GM12878 (cell line): ENCODE data around the gene PRDM16. TPM values are rescaled to one million over a fixed set of nuclear protein-coding genes. Genes with fewer than 3 reads are reported as not detected.

Experiments used
- ATAC-seq: fragments of 200-7000 bp; cut with Tn5 transposase; 3 replicates; pipeline ENCODE4 v1.9.1; 2020; ENCODE audit warnings: mild to moderate bottlenecking, moderate library complexity
- BruUV-seq: library from RNA; stranded (reverse); fragments of 400-500 nt; replicated peaks from 2 replicates; lab custom pipeline; 2021; lab: Mats Ljungman, UMichigan
- CTCF ChIA-PET: fragments of 300-600 bp; sonication (Branson Sonifier 250); formaldehyde crosslinking; extraction: SDS; loops from one replicate; lab custom pipeline; 2021; ENCODE audit warnings: inconsistent platforms; lab: Yijun Ruan, JAX
- POLR2A ChIA-PET: fragments of 350-600 bp; formaldehyde crosslinking; extraction: SDS; loops from one replicate; lab custom pipeline; 2021; ENCODE audit warnings: inconsistent platforms; lab: Charles Lee
- RAD21 ChIA-PET: fragments of 300-600 bp; sonication (Branson Sonifier 250); formaldehyde crosslinking; loops from one replicate; lab custom pipeline; 2023; ENCODE audit warnings: antibody characterized with exemption; ENCODE audit not compliant: unreplicated experiment; lab: Charles Lee
- SMC1A ChIA-PET: fragments of 300-600 bp; sonication (Branson Sonifier 250); formaldehyde crosslinking; loops from one replicate; lab custom pipeline; 2023; ENCODE audit not compliant: unreplicated experiment, uncharacterized antibody; lab: Charles Lee
- DNase-seq: peaks from one replicate; pipeline ENCODE4 v3.0.0-alpha.2; 2011; ENCODE audit warnings: low read depth, low spot score
- FAIRE-seq: peaks from 3 replicates; lab custom pipeline; 2011; peaks lifted over from hg19 to GRCh38; lab: Jason Lieb, UNC
- H2AFZ ChIP-seq: 2 replicates; pipeline ENCODE4 v1.6.0; 2011; ENCODE audit warnings: low read depth, low read length, control low read depth; ENCODE audit not compliant: control insufficient read depth
- H3K27ac ChIP-seq: 2 replicates; pipeline ENCODE4 v1.5.1; 2011; ENCODE audit warnings: control low read depth; ENCODE audit not compliant: control insufficient read depth, insufficient read depth
- H3K27me3 ChIP-seq, 2 experiments: replicated peaks in 1 of 2; 2 replicates each; pipeline versions ENCODE4 v1.6.0 to v1.6.1; 2011; ENCODE audit warnings: low read length in 1 of 2; ENCODE audit not compliant: control insufficient read depth in 2 of 2, insufficient read depth in 2 of 2
- H3K36me3 ChIP-seq, 2 experiments: 2 replicates each; pipeline ENCODE4 v1.5.1; 2011; ENCODE audit warnings: low read length in 1 of 2; ENCODE audit not compliant: control insufficient read depth in 2 of 2, insufficient read depth in 2 of 2
- H3K4me1 ChIP-seq: 2 replicates; pipeline ENCODE4 v1.6.1; 2011; ENCODE audit warnings: mild to moderate bottlenecking, low read length, moderate library complexity, mixed read lengths; ENCODE audit not compliant: control insufficient read depth, insufficient read depth
- H3K4me2 ChIP-seq: 2 replicates; pipeline ENCODE4 v1.6.0; 2011; ENCODE audit warnings: control low read depth; ENCODE audit not compliant: control insufficient read depth, insufficient read depth
- H3K4me3 ChIP-seq: fragments of 200-600 bp; sonication (generic); 2 replicates; pipeline ENCODE4 v1.5.1; 2016
- H3K79me2 ChIP-seq: 2 replicates; pipeline ENCODE4 v1.6.0; 2011; ENCODE audit warnings: low read length; ENCODE audit not compliant: control insufficient read depth, insufficient read depth
- H3K9ac ChIP-seq: 2 replicates; pipeline ENCODE4 v1.8.0; 2011; ENCODE audit warnings: low read length, control low read depth, mixed read lengths; ENCODE audit not compliant: control insufficient read depth, insufficient read depth
- H3K9me3 ChIP-seq: replicated peaks from 3 replicates; pipeline ENCODE4 v1.5.1; 2011; ENCODE audit warnings: mild to moderate bottlenecking, low read length; ENCODE audit not compliant: control insufficient read depth, insufficient read depth
- H4K20me1 ChIP-seq: 2 replicates; pipeline ENCODE4 v1.6.0; 2011; ENCODE audit not compliant: control insufficient read depth, insufficient read depth
- ATF2 ChIP-seq: IDR thresholded peaks from 2 replicates; pipeline ENCODE4 v1.6.1; 2012; ENCODE audit warnings: low read length, inconsistent platforms
- E2F4 ChIP-seq: IDR thresholded peaks from 2 replicates; pipeline ENCODE4 v1.6.1; 2012; ENCODE audit warnings: low read depth, low read length, improper control_type of control experiment
- FOXK2 ChIP-seq: fragments of 450-650 bp; IDR thresholded peaks from 2 replicates; pipeline ENCODE4 v1.6.1; 2017; ENCODE audit warnings: mild to moderate bottlenecking, moderate library complexity
- KDM1A ChIP-seq: fragments of 200-600 bp; sonication (generic); IDR thresholded peaks from 2 replicates; pipeline ENCODE4 v1.6.1; 2016; ENCODE audit warnings: borderline replicate concordance
- MEF2A ChIP-seq: IDR thresholded peaks from 2 replicates; pipeline ENCODE4 v1.6.1; 2011; ENCODE audit warnings: low read depth, mild to moderate bottlenecking, low read length, moderate library complexity; ENCODE audit not compliant: insufficient read depth
- RAD21 ChIP-seq: IDR thresholded peaks from 2 replicates; pipeline ENCODE4 v1.6.1; 2011; ENCODE audit warnings: mild to moderate bottlenecking, low read depth, low read length, moderate library complexity; ENCODE audit not compliant: insufficient read depth
- RAD51 ChIP-seq: fragments of 450-650 bp; IDR thresholded peaks from 2 replicates; pipeline ENCODE4 v1.6.1; 2016; ENCODE audit warnings: moderate library complexity, mild to moderate bottlenecking, inconsistent platforms
- SMAD1 ChIP-seq: fragments of 450-650 bp; IDR thresholded peaks from 2 replicates; pipeline ENCODE4 v1.6.1; 2018; ENCODE audit warnings: mild to moderate bottlenecking, low read depth; ENCODE audit not compliant: partially characterized antibody
- SREBF2 ChIP-seq: IDR thresholded peaks from 2 replicates; pipeline ENCODE4 v1.6.1; 2012; ENCODE audit warnings: mild to moderate bottlenecking, low read length
- TBL1XR1 ChIP-seq: IDR thresholded peaks from 2 replicates; pipeline ENCODE4 v1.6.1; 2012; ENCODE audit warnings: low read depth, low read length, improper control_type of control experiment
- TCF12 ChIP-seq: IDR thresholded peaks from 2 replicates; pipeline ENCODE4 v1.6.1; 2011; ENCODE audit warnings: low read depth, mild to moderate bottlenecking, low read length
- YBX1 ChIP-seq: fragments of 450-650 bp; IDR thresholded peaks from 2 replicates; pipeline ENCODE4 v1.6.1; 2016; ENCODE audit warnings: antibody characterized with exemption
- ZBTB11 ChIP-seq: fragments of 450-650 bp; formaldehyde crosslinking; IDR thresholded peaks from 2 replicates; pipeline ENCODE4 v1.5.0; 2022; ENCODE audit warnings: mild to moderate bottlenecking, missing genetic modification characterization
- ZNF274 ChIP-seq: IDR thresholded peaks from one replicate; pipeline ENCODE4 v1.8.0; 2011; ENCODE audit not compliant: insufficient read length, insufficient read depth
- WGBS: methylation state at CpG from one replicate; pipeline ENCODE4 v1.1.6; 2016; ENCODE audit warnings: low lambda C conversion rate; ENCODE audit not compliant: insufficient replicate concordance, insufficient coverage; ENCODE audit errors: missing lambda C conversion rate; 5-methylcytosine and 5-hydroxymethylcytosine counted together
- in situ Hi-C: fragments of 300-500 bp; cut with MboI; formaldehyde crosslinking; loops from 9 replicates; pipeline ENCODE4 v1.14.3; 2018; ENCODE audit warnings: mixed read lengths
- intact Hi-C: fragments of 100-400 bp; cut with micrococcal nuclease; formaldehyde crosslinking; loops from one replicate; pipeline ENCODE4 v1.14.2; 2022; ENCODE audit not compliant: unreplicated experiment
- polyA plus RNA-seq, 11 experiments: library from polyadenylated mRNA; depleted of rRNA in 4 of 11; unstranded in 6 of 11; stranded (reverse) in 5 of 11; fragments of >200 nt; fragmentation: Nextera tagmentation in 4 of 11; fragmentation: Illumina TruSeq in 1 of 11; extraction: Ambion mirVana in 4 of 11; extraction: Trizol in 1 of 11; gene quantifications; 1 replicate in 1 of 11; 2 replicates in 10 of 11; pipeline versions ENCODE4 v1.2.1 to v1.2.3, GENCODE V29; 2011 to 2016; ENCODE audit warnings: inconsistent platforms in 2 of 11, missing spikeins in 2 of 11, low read depth in 1 of 11
- total RNA-seq, 4 experiments: library from RNA; depleted of rRNA in 3 of 4; stranded (reverse); fragments of >200 nt in 3 of 4; fragmentation: Illumina TruSeq in 1 of 4; extraction: Trizol in 1 of 4; gene quantifications; 2 replicates each; pipeline versions ENCODE4 v1.2.1 to v1.2.3, GENCODE V29; 2013 to 2021

The PRDM16 gene
- total and polyA plus RNA-seq, 10 of the 15 experiments (the other 5 are each of a cell fraction or from before 2014, with no cell fraction given) = 0.03 TPM; not detected in 9

GRCh38 chr1:3465091-3465934, 396.3 kb downstream of the PRDM16 start (continued):
- TF ChIP-seq SREBF2 (no peak), KDM1A (no peak), TCF12 (no peak), E2F4 (no peak), SMAD1 (no peak)
- TF ChIP-seq, all 136 proteins: peak for 0

- Histone ChIP-seq H3K36me3 (no peaks in the 10 kb centered on the region), H3K79me2 (no peaks in the 10 kb centered on the region), H3K4me3 (no peak overlapping the region), H3K4me2 (no peak overlapping the region)
- TF ChIP-seq TBL1XR1 (no peak), ZNF274 (no peak), MEF2A (no peak), ZBTB11 (no peak), SMAD1 (no peak), RAD21 (no peak), RAD51 (no peak), YBX1 (no peak), ATF2 (no peak), FOXK2 (no peak)
- TF ChIP-seq, all 136 proteins: peak for 0
- intact Hi-C loops = no loop called here
- ATAC-seq (no peak), FAIRE-seq (no peak), DNase-seq (no peak)
- Histone ChIP-seq H3K9ac (no peak overlapping the region), H3K27me3 (no peaks in the 10 kb centered on the region), H2AFZ (no peak overlapping the region), H3K9me3 (no peaks in the 10 kb centered on the region), H3K4me1 (no peaks in the 10 kb centered on the region), H4K20me1 (no peaks in the 10 kb centered on the region), H3K27ac (no peak overlapping the region)
- ChIA-PET SMC1A (no interaction called here), RAD21 (no interaction called here), CTCF (no interaction called here), POLR2A (no interaction called here)
- in situ Hi-C loops = no loop called here
- no TSS peak for BruUV-seq
- WGBS = under 1% methylated on average over 17 of the region's 17 CpGs
Observed at GRCh38 chr1:3465935-3466321, 396.9 kb downstream of the PRDM16 start.
